GM12878 (cell line): ENCODE results near the gene MRPL20. TPM values are rescaled to one million over a fixed set of nuclear protein-coding genes. Genes with fewer than 3 reads are reported as not detected.

Source experiments
- CUX1 ChIP-seq: IDR thresholded peaks from 2 replicates; pipeline ENCODE4 v1.6.1; 2012; ENCODE audit warnings: improper control_type of control experiment, low read depth, low read length; ENCODE audit not compliant: insufficient replicate concordance
- NFXL1 ChIP-seq: fragments of 450-650 bp; IDR thresholded peaks from 2 replicates; pipeline ENCODE4 v1.6.1; 2017; ENCODE audit warnings: antibody characterized with exemption, mild to moderate bottlenecking, borderline replicate concordance
- PRDM15 ChIP-seq: fragments of 450-650 bp; formaldehyde crosslinking; IDR thresholded peaks from 2 replicates; pipeline ENCODE4 v1.4.0; 2020; ENCODE audit warnings: mild to moderate bottlenecking, moderate library complexity
- polyA plus RNA-seq, 11 experiments: library from polyadenylated mRNA; depleted of rRNA in 4 of 11; unstranded in 6 of 11; stranded (reverse) in 5 of 11; fragments of >200 nt; fragmentation: Nextera tagmentation in 4 of 11; fragmentation: Illumina TruSeq in 1 of 11; extraction: Ambion mirVana in 4 of 11; extraction: Trizol in 1 of 11; gene quantifications; 1 replicate in 1 of 11; 2 replicates in 10 of 11; pipeline versions ENCODE4 v1.2.1 to v1.2.3, GENCODE V29; 2011 to 2016; ENCODE audit warnings: inconsistent platforms in 2 of 11, missing spikeins in 2 of 11, low read depth in 1 of 11
- total RNA-seq, 4 experiments: library from RNA; depleted of rRNA in 3 of 4; stranded (reverse); fragments of >200 nt in 3 of 4; fragmentation: Illumina TruSeq in 1 of 4; extraction: Trizol in 1 of 4; gene quantifications; 2 replicates each; pipeline versions ENCODE4 v1.2.1 to v1.2.3, GENCODE V29; 2013 to 2021

The MRPL20 gene
- total and polyA plus RNA-seq, 10 of the 15 experiments (the other 5 are each of a cell fraction or from before 2014, with no cell fraction given) = 129 to 525 (median 255) TPM

DNA sequence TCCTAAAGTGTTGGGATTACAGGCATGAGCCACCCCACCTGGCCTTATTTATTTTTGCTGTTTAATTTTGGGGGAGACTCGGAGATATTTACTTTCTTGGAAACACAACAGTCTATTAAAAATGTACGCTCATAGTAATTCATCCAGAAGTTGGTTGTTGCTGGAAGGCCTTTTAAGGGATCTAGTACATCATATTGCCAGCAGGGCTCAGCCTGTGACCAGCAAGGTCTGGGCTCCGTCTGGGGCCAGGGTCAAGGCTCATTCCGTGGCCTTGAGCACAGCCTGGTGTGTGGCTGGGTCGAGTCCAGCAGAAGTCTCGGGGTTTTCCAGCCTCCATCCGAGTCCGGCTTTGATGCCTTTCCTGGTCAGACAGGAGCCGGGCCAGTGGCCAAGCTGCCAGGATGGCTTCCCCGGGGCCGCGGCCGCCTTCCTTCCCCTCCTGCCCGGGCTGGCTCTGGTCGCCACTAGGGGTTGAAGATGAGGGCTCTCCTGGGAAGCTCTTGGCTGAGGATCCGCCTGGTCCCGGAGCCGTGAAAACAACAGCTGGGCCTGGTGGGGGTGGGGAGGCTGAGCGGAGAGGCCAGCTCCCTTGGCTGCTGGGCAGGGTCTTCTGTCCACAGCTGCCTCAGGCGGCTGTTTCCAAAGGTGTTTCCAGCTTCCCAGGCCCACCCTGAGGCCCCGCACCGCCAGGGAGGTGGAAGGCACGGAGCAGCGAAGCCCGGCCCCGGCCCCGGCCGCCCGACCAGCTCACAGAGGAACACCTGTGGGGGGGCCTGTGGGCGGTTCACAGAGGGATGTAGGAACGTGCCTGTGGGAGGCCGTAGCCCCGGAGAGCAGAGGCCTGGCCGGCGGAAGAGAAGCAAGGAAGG is 23.3 kb upstream of the MRPL20 start (continued):
- TF ChIP-seq PRDM15 (no peak), CUX1 (no peak), NFXL1 (no peak)
